ES-I3 (cell line): Measurements from ENCODE around the gene SV2B.

Experiments used
- H3K36me3 ChIP-seq: 2 replicates; pipeline ENCODE4 v1.6.1; 2013; ENCODE audit warnings: mild to moderate bottlenecking, low read length, control low read depth, moderate library complexity; ENCODE audit not compliant: insufficient read depth
- H3K4me1 ChIP-seq: 2 replicates; pipeline ENCODE4 v1.6.1; 2013; ENCODE audit warnings: mild to moderate bottlenecking, control low read depth, low read length; ENCODE audit not compliant: insufficient read depth
- H3K9ac ChIP-seq: 2 replicates; pipeline ENCODE4 v1.6.1; 2013; ENCODE audit warnings: low read depth, mild to moderate bottlenecking, low read length, moderate library complexity
- H3K9me3 ChIP-seq: 2 replicates; pipeline ENCODE4 v1.6.1; 2013; ENCODE audit warnings: mild to moderate bottlenecking, low read length, moderate library complexity; ENCODE audit not compliant: control insufficient read depth, insufficient read depth

SV2B gene

GRCh38 chr15:91259077-91259476 is 159.0 kb downstream of the SV2B start:
- Histone ChIP-seq H3K36me3 (no peaks in the 10 kb centered on the region), H3K4me1 (no peaks in the 10 kb centered on the region; the same call in 1 of the 2 replicates), H3K9ac (no peak overlapping the region), H3K9me3 (0 out of 2 replicates have a peak, but pooled peaks cover 2% of the 10 kb centered on the region)

DNA sequence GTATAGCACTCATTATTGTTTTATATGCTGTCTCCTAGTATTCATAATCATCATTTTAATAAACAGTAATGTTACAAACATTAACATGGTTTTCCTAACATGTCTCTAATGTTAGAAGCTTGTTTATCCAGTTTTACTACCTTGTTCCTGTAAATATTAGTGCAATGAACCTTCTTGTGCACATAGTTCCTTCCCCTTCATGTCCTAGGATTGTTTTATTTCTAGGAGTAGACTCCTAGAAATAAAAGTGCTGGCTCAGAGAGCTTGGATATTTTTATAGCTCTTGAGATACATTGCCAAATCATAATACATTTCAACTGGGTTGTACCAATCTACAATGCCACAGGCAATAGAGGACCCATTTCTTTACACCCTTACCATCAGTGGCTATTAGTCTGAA is 161.3 kb downstream of the SV2B start:
- no peaks in the 10 kb centered on the region for H3K36me3 ChIP-seq
- H3K4me1 ChIP-seq = no peaks in the 10 kb centered on the region; the same call in 1 of the 2 replicates
- H3K9ac ChIP-seq = no peak overlapping the region
- H3K9me3 ChIP-seq = 0 out of 2 replicates have a peak, but pooled peaks cover 2% of the 10 kb centered on the region

DNA sequence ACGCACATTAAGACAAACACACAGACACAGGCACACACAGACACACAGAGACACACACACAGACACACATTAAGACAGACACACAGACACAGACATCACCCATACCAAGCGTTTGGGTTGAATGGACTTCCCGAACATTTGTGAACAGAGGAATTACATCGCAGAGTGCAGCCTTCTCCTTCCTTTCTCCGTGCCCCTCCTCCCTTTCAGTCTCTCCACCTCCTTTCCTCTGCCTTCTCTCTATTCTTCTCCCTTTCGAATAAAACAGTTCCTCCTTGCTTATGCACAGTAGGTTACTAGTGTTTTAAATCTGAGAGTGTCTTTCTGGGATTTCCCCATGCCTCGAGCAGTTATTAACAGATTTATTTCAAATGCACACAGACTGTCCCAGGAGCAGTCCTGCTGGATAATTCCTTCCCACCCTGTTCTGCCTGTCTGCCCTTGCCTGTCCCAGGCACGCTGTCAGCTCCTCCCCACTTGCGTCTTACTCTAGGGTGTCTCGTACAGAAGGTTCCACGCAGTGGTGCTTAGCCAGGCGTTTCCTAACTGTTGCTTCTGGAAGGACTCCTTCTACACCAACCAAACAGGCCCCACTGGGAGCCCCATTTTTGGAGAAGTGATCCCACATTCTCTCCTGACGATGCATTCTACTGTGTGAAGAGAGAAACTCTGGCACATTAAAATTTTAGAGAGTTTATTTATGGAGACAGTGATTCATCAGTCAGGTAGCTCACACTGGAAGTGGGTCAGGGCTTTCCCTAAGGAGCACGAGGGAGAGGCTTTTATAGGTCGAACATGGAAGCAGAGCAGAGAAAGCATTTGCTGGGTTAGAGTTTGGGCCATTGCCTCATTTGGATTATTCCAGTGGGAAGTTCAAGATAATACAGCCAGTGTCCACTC is 163.8 kb downstream of the SV2B start:
- H3K9me3 ChIP-seq = 0 out of 2 replicates have a peak, but pooled peaks cover 2% of the 10 kb centered on the region
- no peaks in the 10 kb centered on the region for H3K36me3 ChIP-seq
- H3K4me1 ChIP-seq = no peaks in the 10 kb centered on the region; the same call in 1 of the 2 replicates
- no peak overlapping the region for H3K9ac ChIP-seq

DNA sequence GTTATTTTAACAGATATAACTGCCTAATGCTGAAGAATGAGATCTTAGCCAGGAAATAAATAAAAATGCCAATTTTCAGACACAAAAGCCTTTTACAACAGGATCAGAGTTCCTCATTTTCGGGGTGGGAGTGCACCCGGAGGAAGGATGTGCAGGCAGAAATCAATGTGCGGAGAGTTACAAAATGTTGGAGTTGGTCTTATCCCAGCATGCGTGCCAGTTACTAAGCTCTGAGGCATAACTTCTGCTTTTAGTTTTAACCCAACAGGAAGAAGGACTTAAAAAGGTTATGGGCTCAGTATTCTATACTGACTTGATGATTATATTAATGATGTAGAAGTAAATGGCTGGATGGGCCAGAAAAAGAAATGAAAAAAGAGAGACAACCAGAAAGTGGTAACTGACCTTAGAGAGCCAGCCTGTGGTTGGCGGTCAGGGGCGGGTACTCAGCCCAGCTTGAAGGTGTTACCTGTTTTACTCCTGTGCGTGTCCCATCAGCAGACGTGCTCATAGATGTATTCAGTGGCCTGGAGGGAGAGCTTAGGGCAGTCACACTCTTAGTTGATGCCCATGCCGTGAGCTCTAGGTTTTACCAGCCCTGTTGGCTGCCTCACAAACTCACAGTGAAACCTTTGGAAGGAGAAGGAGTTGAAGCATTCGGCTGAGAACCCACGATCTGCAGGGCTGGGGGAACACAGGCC is 164.7 kb downstream of the SV2B start:
- H3K9me3 ChIP-seq = 0 out of 2 replicates have a peak, but pooled peaks cover 2% of the 10 kb centered on the region
- no peaks in the 10 kb centered on the region; the same call in 1 of the 2 replicates for H3K4me1 ChIP-seq
- H3K9ac ChIP-seq = no peak overlapping the region
- H3K36me3 ChIP-seq = no peaks in the 10 kb centered on the region

DNA sequence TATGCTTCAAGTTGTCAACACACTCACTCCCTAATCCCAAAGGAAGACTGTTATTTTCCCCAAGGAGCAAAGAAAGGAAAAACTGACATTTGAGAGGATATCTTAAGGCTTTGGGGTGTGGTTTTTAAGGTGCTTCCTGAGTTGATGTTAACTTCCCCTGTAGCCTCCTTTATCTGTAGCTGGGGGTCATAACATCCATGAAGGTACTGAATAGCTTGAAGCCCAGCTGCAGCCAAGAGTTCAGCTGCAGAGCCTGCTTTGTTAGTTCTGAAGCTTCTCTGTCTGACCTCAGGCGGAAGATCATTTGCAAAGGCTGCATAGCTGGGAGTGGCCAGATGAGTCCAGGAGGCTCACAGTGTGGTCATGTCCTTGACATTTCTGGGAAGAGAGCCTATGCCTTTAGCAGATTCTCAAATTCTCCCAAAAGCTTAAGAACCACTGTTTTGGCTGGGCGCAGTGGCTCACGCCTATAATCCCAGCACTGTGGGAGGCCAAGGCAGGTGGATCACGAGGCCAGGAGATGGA is 165.4 kb downstream of the SV2B start:
- Histone ChIP-seq H3K9ac (no peak overlapping the region), H3K36me3 (no peaks in the 10 kb centered on the region), H3K9me3 (no peaks in the 10 kb centered on the region), H3K4me1 (no peaks in the 10 kb centered on the region; the same call in 1 of the 2 replicates)

GRCh38 chr15:91268510-91268909 is 168.5 kb downstream of the SV2B start:
- H3K4me1 ChIP-seq = no peaks in the 10 kb centered on the region; the same call in 1 of the 2 replicates
- no peaks in the 10 kb centered on the region for H3K9me3 ChIP-seq

GRCh38 chr15:91270747-91271146 is 170.7 kb downstream of the SV2B start:
- Histone ChIP-seq H3K9ac (no peak overlapping the region), H3K4me1 (no peaks in the 10 kb centered on the region), H3K36me3 (no peaks in the 10 kb centered on the region), H3K9me3 (no peaks in the 10 kb centered on the region)

More at GRCh38 chr15:91268510-91268909, 168.5 kb downstream of the SV2B start:
- Histone ChIP-seq H3K36me3 (no peaks in the 10 kb centered on the region), H3K9ac (no peak overlapping the region)

GRCh38 chr15:91271565-91272153 is 171.6 kb downstream of the SV2B start:
- Histone ChIP-seq H3K9ac (no peak overlapping the region), H3K9me3 (no peaks in the 10 kb centered on the region), H3K4me1 (no peaks in the 10 kb centered on the region), H3K36me3 (no peaks in the 10 kb centered on the region)

GRCh38 chr15:91275844-91276243 is 175.8 kb downstream of the SV2B start:
- Histone ChIP-seq H3K9me3 (no peaks in the 10 kb centered on the region; the same call in 1 of the 2 replicates), H3K9ac (no peak overlapping the region), H3K36me3 (no peaks in the 10 kb centered on the region)

GRCh38 chr15:91278951-91279350 is 178.9 kb downstream of the SV2B start:
- H3K9me3 ChIP-seq = no peaks in the 10 kb centered on the region; the same call in 1 of the 2 replicates
- H3K9ac ChIP-seq = no peak overlapping the region
- no peaks in the 10 kb centered on the region for H3K36me3 ChIP-seq
- H3K4me1 ChIP-seq = no peaks in the 10 kb centered on the region

More at GRCh38 chr15:91275844-91276243, 175.8 kb downstream of the SV2B start:
- H3K4me1 ChIP-seq = no peaks in the 10 kb centered on the region

DNA sequence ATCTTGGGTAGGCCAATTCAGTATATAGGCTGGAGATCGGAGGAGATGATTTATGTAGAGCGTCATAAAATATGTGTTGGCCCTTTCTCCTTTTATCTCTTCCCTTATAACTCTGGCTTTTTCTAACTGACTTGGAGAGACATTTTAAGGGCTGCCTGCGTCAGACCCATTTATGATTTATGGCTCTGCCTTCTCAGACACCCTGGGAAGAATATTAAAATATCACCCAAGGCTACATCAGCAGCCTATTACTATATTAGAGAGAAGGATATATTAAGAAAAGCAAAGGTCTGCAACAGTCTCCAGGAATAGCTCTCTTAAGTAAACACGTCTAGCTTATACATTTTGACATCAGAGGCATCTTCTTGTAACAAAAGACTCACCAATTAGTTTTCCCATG is 179.4 kb downstream of the SV2B start:
- Histone ChIP-seq H3K4me1 (no peaks in the 10 kb centered on the region), H3K9me3 (no peaks in the 10 kb centered on the region; the same call in 1 of the 2 replicates), H3K9ac (no peak overlapping the region), H3K36me3 (no peaks in the 10 kb centered on the region)

- no peaks in the 10 kb centered on the region for H3K9me3 ChIP-seq
- no peaks in the 10 kb centered on the region for H3K4me1 ChIP-seq
- no peak overlapping the region for H3K9ac ChIP-seq
- H3K36me3 ChIP-seq = no peaks in the 10 kb centered on the region
These were observed 181.9 kb downstream of the SV2B start for GRCh38 chr15:91281947-91282346.

- Histone ChIP-seq H3K36me3 (no peaks in the 10 kb centered on the region), H3K9ac (no peak overlapping the region), H3K9me3 (no peaks in the 10 kb centered on the region), H3K4me1 (no peaks in the 10 kb centered on the region)
These were observed 182.4 kb downstream of the SV2B start for GRCh38 chr15:91282486-91282885.

- H3K4me1 ChIP-seq = no peaks in the 10 kb centered on the region
- H3K9ac ChIP-seq = no peak overlapping the region
- H3K9me3 ChIP-seq = no peaks in the 10 kb centered on the region
- H3K36me3 ChIP-seq = no peaks in the 10 kb centered on the region
These were observed 183.1 kb downstream of the SV2B start for GRCh38 chr15:91283155-91283554.
